Hepatocyte (in vitro differentiated cells): ENCODE data around the gene CXCL3. TPM values are rescaled to one million over a fixed set of nuclear protein-coding genes. Genes with fewer than 3 reads are reported as not detected.

Experiments used
- DNase-seq: peaks from one replicate; pipeline ENCODE4 v3.0.0-alpha.2; 2016; ENCODE audit warnings: low spot score
- H2AFZ ChIP-seq: fragments of 200-600 bp; sonication (generic); 2 replicates; pipeline ENCODE4 v1.6.0; 2016; ENCODE audit warnings: antibody characterized with exemption, mild to moderate bottlenecking
- H3K27ac ChIP-seq: fragments of 200-600 bp; sonication (generic); 2 replicates; pipeline ENCODE4 v1.5.1; 2016; ENCODE audit warnings: mild to moderate bottlenecking
- H3K27me3 ChIP-seq: fragments of 200-600 bp; sonication (generic); 2 replicates; pipeline ENCODE4 v1.6.1; 2016
- H3K36me3 ChIP-seq: fragments of 200-600 bp; sonication (generic); replicated peaks from 2 replicates; pipeline ENCODE4 v1.5.1; 2016; ENCODE audit warnings: low read depth; ENCODE audit not compliant: insufficient read depth
- H3K4me1 ChIP-seq: fragments of 200-600 bp; sonication (generic); 2 replicates; pipeline ENCODE4 v1.5.1; 2016; ENCODE audit warnings: mild to moderate bottlenecking, moderate library complexity; ENCODE audit not compliant: insufficient read depth
- H3K4me2 ChIP-seq: fragments of 200-600 bp; sonication (generic); 2 replicates; pipeline ENCODE4 v1.6.0; 2016
- H3K4me3 ChIP-seq: fragments of 200-600 bp; sonication (generic); 2 replicates; pipeline ENCODE4 v1.5.1; 2016; ENCODE audit warnings: mild to moderate bottlenecking
- H3K79me2 ChIP-seq: fragments of 200-600 bp; sonication (generic); 2 replicates; pipeline ENCODE4 v1.6.0; 2017; ENCODE audit warnings: mild to moderate bottlenecking
- H3K9me2 ChIP-seq: fragments of 200-600 bp; sonication (generic); replicated peaks from 2 replicates; pipeline ENCODE4 v1.6.0; 2017; ENCODE audit warnings: mild to moderate bottlenecking; ENCODE audit not compliant: insufficient read depth
- H3K9me3 ChIP-seq: fragments of 200-600 bp; sonication (generic); 2 replicates; pipeline ENCODE4 v1.5.1; 2016; ENCODE audit warnings: low read depth, mild to moderate bottlenecking
- H4K20me1 ChIP-seq: fragments of 200-600 bp; sonication (generic); 2 replicates; pipeline ENCODE4 v1.6.0; 2016; ENCODE audit warnings: mild to moderate bottlenecking; ENCODE audit not compliant: insufficient read depth, poor library complexity, severe bottlenecking
- CTCF ChIP-seq: fragments of 200-600 bp; sonication (generic); IDR thresholded peaks from 2 replicates; pipeline ENCODE4 v1.5.1; 2016; ENCODE audit warnings: antibody characterized with exemption, mild to moderate bottlenecking; ENCODE audit not compliant: poor library complexity
- EZH2 ChIP-seq: fragments of 200-600 bp; sonication (generic); IDR thresholded peaks from 2 replicates; pipeline ENCODE4 v1.6.1; 2016; ENCODE audit warnings: antibody characterized with exemption, mild to moderate bottlenecking, borderline replicate concordance
- EZH2phosphoT487 ChIP-seq: fragments of 200-600 bp; sonication (generic); IDR thresholded peaks from one replicate; pipeline ENCODE4 v1.6.1; 2018; ENCODE audit warnings: antibody characterized with exemption, mild to moderate bottlenecking, low read depth, moderate library complexity; ENCODE audit not compliant: unreplicated experiment, severe bottlenecking
- WGBS: methylation state at CpG from one replicate; pipeline ENCODE4 v1.1.6; 2016; ENCODE audit warnings: low lambda C conversion rate; ENCODE audit errors: missing lambda C conversion rate; 5-methylcytosine and 5-hydroxymethylcytosine counted together
- polyA plus RNA-seq: library from polyadenylated mRNA; unstranded; fragments of >200 nt; fragmentation: Nextera tagmentation; extraction: Ambion mirVana; gene quantifications from 2 replicates; pipeline ENCODE4 v1.2.1, GENCODE V29; 2016
- small RNA-seq: library from RNA; depleted of rRNA; stranded (forward); fragments of <200 nt; gene quantifications from one replicate; pipeline ENCODE3, GENCODE V24; 2014
- total RNA-seq: library from RNA; depleted of rRNA; stranded (reverse); fragments of >200 nt; gene quantifications from 2 replicates; pipeline ENCODE4 v1.2.3, GENCODE V29; 2014

Gene CXCL3
- total and polyA plus RNA-seq, 2 experiments from 2014 or later, result 12.9 to 77.1 TPM

GRCh38 chr4:73989928-73990327 lies 48.6 kb downstream of the CXCL3 start:
- Histone ChIP-seq H2AFZ (no peak overlapping the region), H3K4me2 (no peak overlapping the region), H3K9me3 (no peaks in the 10 kb centered on the region), H3K9me2 (no peaks in the 10 kb centered on the region), H4K20me1 (no peaks in the 10 kb centered on the region), H3K79me2 (no peaks in the 10 kb centered on the region), H3K4me3 (no peak overlapping the region), H3K4me1 (no peaks in the 10 kb centered on the region), H3K36me3 (no peaks in the 10 kb centered on the region), H3K27ac (no peak overlapping the region), H3K27me3 (no peaks in the 10 kb centered on the region)
- no peak for TF ChIP-seq CTCF
- WGBS, result 70% methylated on average over 5 of the region's 5 CpGs
- no peak for DNase-seq

- Histone ChIP-seq H3K27me3 (no peaks in the 10 kb centered on the region), H3K9me3 (no peaks in the 10 kb centered on the region), H3K4me2 (no peak overlapping the region), H4K20me1 (no peaks in the 10 kb centered on the region), H3K79me2 (no peaks in the 10 kb centered on the region), H3K4me3 (no peak overlapping the region), H3K27ac (no peak overlapping the region), H2AFZ (no peak overlapping the region), H3K36me3 (no peaks in the 10 kb centered on the region), H3K9me2 (no peaks in the 10 kb centered on the region), H3K4me1 (no peaks in the 10 kb centered on the region)
- DNase-seq, result no peak
- 80% methylated on average over 3 of the region's 3 CpGs for WGBS
- TF ChIP-seq CTCF, result no peak
- no peak for TF ChIP-seq EZH2phosphoT487
- no peak for TF ChIP-seq EZH2
Measured at GRCh38 chr4:73989031-73989430, 49.5 kb downstream of the CXCL3 start.

- Histone ChIP-seq H4K20me1 (no peaks in the 10 kb centered on the region), H3K9me2 (no peaks in the 10 kb centered on the region), H3K4me3 (no peak within 1 kb of the TSS), H3K4me2 (no peak within 1 kb of the TSS), H3K4me1 (no peaks in the 10 kb centered on the region), H3K27ac (no peak within 1 kb of the TSS), H3K79me2 (no peaks in the 10 kb centered on the region), H2AFZ (no peak within 1 kb of the TSS), H3K36me3 (no peaks in the 10 kb centered on the region), H3K27me3 (no peaks in the 10 kb centered on the region), H3K9me3 (no peaks in the 10 kb centered on the region)
- no peak for DNase-seq
- TF ChIP-seq CTCF (no peak), EZH2phosphoT487 (no peak), EZH2 (no peak)
- 89% methylated on average over 2 of the region's 2 CpGs for WGBS
Measured at GRCh38 chr4:73988061-73988460, 50.4 kb downstream of the CXCL3 start, which contains the start of gene PPBP. Gene PPBP, minus strand, starts transcription at chr4:73988190. Its CDS starts 87 bp downstream, at chr4:73988103.

Small RNAs within 50 kb of the gene (small RNA-seq; reads per million reads assigned to genes)
- not detected for gene RN7SL218P

Other genes with a start within 250 kb of the CXCL3 start
- 6.0 and 7.5 TPM in 2 replicates for gene CXCL6, start 202.0 kb downstream of the CXCL3 start, total RNA-seq
- gene CXCL6, start 202.0 kb downstream of the CXCL3 start, polyA plus RNA-seq, result 3.7 and 4.4 TPM in 2 replicates
- not detected in 2 replicates for gene PF4V1, start 185.4 kb downstream of the CXCL3 start, total RNA-seq
- not detected in 2 replicates for gene PF4V1, start 185.4 kb downstream of the CXCL3 start, polyA plus RNA-seq
- gene CXCL1, start 169.3 kb downstream of the CXCL3 start, total RNA-seq, result 8.3 and 9.6 TPM in 2 replicates
- gene CXCL1, start 169.3 kb downstream of the CXCL3 start, polyA plus RNA-seq, result 28.8 and 33.5 TPM in 2 replicates
- gene PF4, start 56.7 kb downstream of the CXCL3 start, total RNA-seq, result 4.3 TPM in 1 of 2 replicates, not detected in the other
- gene PF4, start 56.7 kb downstream of the CXCL3 start, polyA plus RNA-seq, result 3.0 and 3.3 TPM in 2 replicates
- gene PPBP, start 50.5 kb downstream of the CXCL3 start, total RNA-seq, result 0.28 and 1.2 TPM in 2 replicates
- not detected in 2 replicates for gene PPBP, start 50.5 kb downstream of the CXCL3 start, polyA plus RNA-seq
- 27.7 and 31.9 TPM in 2 replicates for gene CXCL5, start 40.0 kb downstream of the CXCL3 start, total RNA-seq
- 22.4 and 31.3 TPM in 2 replicates for gene CXCL5, start 40.0 kb downstream of the CXCL3 start, polyA plus RNA-seq
- 105 and 137 TPM in 2 replicates for gene CXCL2, start 60.5 kb upstream of the CXCL3 start, total RNA-seq
- 284 and 334 TPM in 2 replicates for gene CXCL2, start 60.5 kb upstream of the CXCL3 start, polyA plus RNA-seq
- gene MTHFD2L, start 119.4 kb upstream of the CXCL3 start, total RNA-seq, result 29.4 and 32.0 TPM in 2 replicates
- 20.0 and 26.3 TPM in 2 replicates for gene MTHFD2L, start 119.4 kb upstream of the CXCL3 start, polyA plus RNA-seq